ENCODE measurements around the gene SEM1.
"Not testable (repeated sequence)": the region's sequence is repeated elsewhere in the genome, so short reads cannot be mapped to it uniquely, and the experiment has no call there.

The SEM1 gene

DNA sequence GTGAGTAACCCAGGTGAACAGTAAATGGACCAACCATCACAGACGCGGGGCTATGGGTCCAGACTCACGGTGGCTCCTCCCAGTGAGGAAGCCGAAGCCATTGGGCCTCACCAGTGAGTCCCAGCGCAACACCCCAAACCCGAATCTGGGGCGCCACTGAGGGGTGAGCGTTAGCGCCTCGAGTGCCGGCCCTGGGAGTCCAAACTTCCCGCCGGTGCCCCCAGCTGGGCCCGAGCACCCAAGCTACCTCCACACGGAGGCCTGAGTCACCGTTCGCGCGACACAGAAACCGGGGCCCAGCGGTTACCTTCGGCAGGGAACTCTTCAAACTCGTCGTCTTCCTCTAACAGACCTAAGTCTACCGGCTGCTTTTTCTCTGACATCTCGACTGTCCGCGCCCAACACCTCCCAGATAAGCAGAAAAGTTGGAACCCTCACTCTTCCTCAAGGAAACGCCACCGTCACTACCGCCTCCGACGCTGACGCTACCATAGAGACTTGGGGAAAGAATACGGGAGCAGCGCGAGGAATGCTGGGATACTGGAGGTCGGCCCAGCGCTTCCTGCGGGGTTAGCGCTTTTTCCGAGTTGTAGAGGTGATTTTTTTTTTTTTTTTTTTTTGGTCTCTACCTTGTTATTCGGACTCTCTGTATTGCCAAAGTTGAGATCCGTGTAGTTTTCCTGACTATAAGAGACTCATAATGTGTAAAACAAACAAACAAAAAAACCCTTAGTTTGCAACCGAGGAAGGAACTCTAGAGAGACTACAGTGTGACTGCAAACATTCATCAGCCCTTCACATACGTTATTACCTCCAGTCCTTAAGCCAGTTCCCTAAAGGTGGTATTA lies at the start of gene SEM1:
SEM1 (minus strand) TSS at position 466 of the 848 bp plus-strand sequence; CDS start at position 383, 83 bp downstream.
- peak; percentile 85 for DNase-seq

GRCh38 chr7:96757880-96758279 lies 48.2 kb upstream of the SEM1 start:
- DNase-seq: not testable (repeated sequence)

- DNase-seq: no peak
Measured at GRCh38 chr7:96747418-96747940, 37.8 kb upstream of the SEM1 start.

- DNase-seq: no peak
Measured at GRCh38 chr7:96740130-96740529, 30.5 kb upstream of the SEM1 start.

DNA sequence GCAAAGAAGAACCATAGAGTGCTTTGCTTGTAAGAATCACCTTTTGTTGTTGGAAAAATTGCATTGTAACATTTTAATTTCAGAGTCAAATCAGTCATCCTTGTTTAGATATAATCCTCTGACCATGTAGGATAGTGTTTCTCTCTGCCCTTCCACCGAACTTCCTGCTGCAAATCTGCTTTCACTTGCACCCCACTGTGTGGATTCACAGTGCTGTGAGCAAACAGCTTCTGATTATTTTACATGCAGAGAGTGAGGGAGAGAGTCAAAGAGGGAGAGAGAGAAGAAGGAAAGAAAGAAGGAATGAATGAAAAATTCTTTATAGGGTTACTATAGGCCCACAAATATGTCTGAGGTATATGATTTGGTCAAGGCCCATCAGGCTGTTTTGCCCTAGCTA lies 30.0 kb upstream of the SEM1 start:
- peak; percentile 30 for DNase-seq

DNA sequence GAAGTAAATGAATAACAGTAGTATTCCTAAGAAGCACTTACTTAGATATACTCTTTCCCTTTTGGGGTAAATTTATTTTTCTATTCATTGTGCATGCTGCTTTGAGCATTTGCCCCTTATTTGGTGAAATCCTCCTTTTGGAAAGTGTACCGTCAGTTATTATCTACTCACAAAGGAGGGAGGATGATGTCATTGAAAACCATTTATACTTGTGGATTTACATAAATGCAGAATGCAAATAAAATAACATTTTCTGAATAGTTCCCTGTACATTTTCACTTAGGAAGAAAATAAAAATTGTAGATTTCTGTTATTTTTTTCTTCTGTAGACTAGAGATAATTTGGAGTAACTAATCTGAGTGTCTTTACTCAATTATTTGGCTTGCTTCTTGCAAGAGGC lies 29.5 kb upstream of the SEM1 start:
- DNase-seq: no peak

DNA sequence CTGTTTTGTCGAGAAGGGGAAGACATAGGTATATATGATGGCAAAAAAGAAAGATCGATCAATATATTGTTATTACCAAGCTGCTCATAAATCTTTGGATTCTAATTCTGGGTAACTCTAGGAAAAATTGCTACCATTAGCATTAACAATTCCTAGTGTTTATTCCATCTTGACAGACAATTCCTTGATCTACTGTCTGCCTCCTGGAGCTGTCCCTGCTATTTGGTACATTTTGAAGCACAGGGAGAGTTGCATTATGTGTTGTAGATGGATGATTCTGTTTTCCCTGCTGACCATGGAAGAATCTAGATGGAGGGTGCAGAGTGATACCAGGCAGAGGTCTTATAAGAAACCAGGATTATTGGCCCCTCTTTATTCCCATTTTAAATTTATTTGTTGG lies 29.1 kb upstream of the SEM1 start:
- DNase-seq: no peak

GRCh38 chr7:96737545-96738050 lies 28.0 kb upstream of the SEM1 start:
- DNase-seq: no peak

DNA sequence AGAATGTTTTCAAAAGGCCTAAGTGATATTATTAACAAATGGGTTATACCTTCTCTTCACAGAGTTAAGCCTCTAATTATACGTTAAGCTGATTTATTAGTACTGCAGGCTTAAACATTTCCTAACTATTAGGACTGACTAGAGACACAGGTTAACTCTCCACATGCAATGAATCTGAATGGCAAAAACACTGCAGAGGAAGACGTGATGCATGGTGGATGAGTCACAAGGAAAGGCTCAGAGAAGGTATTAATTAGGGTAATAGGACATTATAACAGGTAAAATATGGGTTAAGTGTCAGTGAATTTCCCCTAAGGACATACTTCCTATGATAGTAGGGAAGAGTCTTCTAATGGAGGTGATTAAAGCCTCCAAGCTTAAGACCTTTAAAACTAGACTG lies 24.7 kb upstream of the SEM1 start:
- DNase-seq: no peak

GRCh38 chr7:96729820-96730219 lies 20.2 kb upstream of the SEM1 start:
- DNase-seq: no peak

DNA sequence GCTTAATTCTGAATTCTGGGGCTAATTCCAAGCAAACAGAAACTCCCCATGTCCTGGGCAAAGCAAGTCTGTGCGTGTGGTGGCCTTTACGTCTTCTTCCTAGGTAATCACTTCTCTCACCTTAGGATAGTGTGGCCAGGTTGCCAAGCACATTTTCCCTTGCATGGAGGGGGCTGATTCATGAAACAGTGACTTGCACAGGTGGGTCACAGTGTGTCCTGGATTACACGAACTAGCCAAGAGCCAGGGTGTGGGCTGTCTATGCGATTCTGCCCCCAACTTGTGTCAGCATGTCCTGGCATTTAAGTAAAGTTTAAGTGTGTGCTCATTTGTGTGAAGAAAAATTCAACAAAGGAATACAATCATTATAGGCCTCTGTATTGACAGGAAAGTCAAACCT lies 18.5 kb upstream of the SEM1 start:
- no peak for DNase-seq

GRCh38 chr7:96727534-96728088 lies 18.0 kb upstream of the SEM1 start:
- DNase-seq: no peak

GRCh38 chr7:96723622-96724021 lies 14.0 kb upstream of the SEM1 start:
- no peak for DNase-seq

- not testable (repeated sequence) for DNase-seq
Measured at GRCh38 chr7:96722928-96723327, 13.3 kb upstream of the SEM1 start.

- DNase-seq: no peak
Measured at GRCh38 chr7:96720843-96721242, 11.2 kb upstream of the SEM1 start.

DNA sequence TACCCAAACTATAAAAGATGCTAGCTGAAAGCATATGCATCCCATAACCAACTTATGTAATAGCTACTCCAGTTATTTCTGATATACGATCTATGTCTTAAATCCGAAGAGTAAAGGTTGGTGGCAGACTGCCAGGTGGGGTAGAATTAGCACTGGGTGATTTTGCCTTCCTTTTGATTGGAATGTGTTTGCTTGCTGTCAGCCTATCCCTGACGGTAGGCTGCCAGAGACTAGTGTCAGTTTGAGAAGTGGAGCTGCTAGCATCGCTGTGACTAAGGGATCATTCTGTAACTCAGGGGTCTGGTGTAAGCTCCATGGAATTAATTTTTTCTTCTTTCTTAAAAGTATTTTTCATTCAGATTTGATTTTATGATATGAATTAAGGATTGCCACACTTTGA lies 9.5 kb upstream of the SEM1 start:
- peak; percentile 8 for DNase-seq

GRCh38 chr7:96718107-96719003 lies 8.7 kb upstream of the SEM1 start:
- no peak for DNase-seq

DNA sequence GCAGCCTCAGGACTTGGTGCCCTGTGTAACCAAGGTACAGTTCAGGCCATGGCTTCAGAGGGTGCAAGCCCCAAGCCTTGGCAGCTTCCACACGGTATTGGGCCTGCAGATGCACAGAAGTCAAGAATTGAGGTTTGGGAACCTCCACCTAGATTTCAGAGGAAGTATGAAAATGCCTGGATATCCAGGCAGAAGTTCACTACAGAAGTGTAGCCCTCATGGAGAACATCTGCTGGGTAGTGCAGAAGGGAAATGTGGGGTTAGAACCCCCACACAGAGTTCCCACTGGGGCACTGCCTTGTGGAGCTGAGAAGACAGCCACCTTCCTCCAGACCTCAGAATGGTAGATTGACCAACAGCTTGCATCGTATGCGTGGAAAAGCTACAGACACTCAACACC lies 3.4 kb upstream of the SEM1 start:
- DNase-seq: no peak

GRCh38 chr7:96710544-96710943 lies 898 bp upstream of the SEM1 start:
- DNase-seq: no peak

DNA sequence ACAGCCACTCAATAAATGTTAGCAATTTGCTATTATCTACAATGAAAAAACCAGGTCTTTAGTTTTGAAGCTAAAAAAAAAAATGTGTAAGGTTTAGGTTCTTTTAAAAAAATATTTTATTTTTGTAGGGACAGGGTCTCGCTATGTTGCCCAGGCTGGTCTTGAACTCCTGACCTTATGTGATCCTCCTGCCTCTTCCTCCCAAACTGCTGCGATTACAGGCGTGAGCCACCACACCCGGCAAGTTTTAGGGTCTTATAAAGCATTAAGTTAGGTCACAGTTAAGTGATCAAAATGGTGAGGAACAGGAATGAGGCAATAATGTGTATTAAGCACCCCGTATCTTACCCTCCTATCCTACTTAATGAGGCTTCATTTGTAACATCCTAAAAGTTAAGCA lies 774 bp downstream of the SEM1 start:
- DNase-seq: no peak

DNA sequence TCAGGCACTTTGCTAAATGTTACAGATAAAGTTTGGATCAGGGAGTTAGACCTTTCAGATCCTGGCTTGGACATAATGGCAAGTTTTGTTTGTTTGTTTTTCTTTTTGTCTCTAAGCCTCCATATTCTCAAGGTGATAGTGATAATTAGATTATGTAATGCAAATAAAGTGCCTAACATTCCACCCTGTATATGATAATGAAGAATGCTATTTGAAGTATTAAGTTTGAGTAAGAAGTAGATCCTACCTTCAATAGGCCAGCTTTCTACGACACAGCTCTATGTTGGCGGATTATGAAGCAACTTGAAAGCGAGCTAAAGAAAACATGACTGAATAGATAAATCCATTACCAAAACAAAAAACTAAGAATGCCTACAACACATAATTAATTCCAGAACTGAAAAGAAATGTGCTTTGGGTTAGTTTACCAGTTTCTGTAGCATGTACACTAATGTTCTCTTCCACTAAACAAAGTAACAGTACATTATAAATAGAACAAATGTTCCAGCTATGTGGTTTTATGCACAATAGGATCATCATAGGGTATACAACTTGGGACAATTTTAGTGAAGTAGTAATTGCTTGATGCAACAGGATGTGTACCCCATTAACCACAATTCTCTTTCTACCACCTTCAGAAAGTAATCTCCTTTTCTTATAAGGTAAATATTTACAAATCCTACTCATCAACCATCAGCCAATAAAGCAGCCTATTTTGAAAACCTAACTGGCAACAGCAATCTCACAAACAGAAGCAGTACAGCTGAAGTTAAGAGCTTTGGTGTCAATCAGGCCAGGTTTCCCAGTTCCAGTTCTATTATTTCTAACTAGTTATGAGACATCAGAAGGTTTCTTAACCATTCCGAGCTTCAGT lies 1.5 kb downstream of the SEM1 start:
- DNase-seq: no peak

GRCh38 chr7:96701258-96701657 lies 8.4 kb downstream of the SEM1 start:
- DNase-seq: no peak
